Astrocyte of the cerebellum (primary cell): ENCODE measurements around the gene BRF1.

Experiments
- DNase-seq: peaks from one replicate; pipeline ENCODE4 v3.0.0-alpha.2; 2011; ENCODE audit warnings: low read depth
- H3K4me3 ChIP-seq: 2 replicates; pipeline ENCODE4 v1.5.1; 2011; ENCODE audit warnings: mild to moderate bottlenecking, low read depth, low read length, moderate library complexity
- CTCF ChIP-seq: IDR thresholded peaks from 2 replicates; pipeline ENCODE4 v1.5.1; 2012; ENCODE audit warnings: low read length, low read depth, moderate library complexity, mild to moderate bottlenecking; ENCODE audit errors: missing control alignments
- in situ Hi-C: cut with HindIII; loops from 2 replicates; pipeline ENCODE4 v1.10.0; 2017; ENCODE audit warnings: low sequenced_read_pairs

BRF1 gene

GRCh38 chr14:105217774-105218173, 83.0 kb downstream of the BRF1 start:
- DNase-seq, result no peak
- no peak for TF ChIP-seq CTCF
- H3K4me3 ChIP-seq, result no peak overlapping the region
- in situ Hi-C loops, result no loop called here

GRCh38 chr14:105216490-105217247, 84.1 kb downstream of the BRF1 start:
- TF ChIP-seq CTCF, result no peak
- H3K4me3 ChIP-seq, result no peak overlapping the region
- DNase-seq, result no peak
- in situ Hi-C loops, result no loop called here

- in situ Hi-C loops, result no loop called here
- H3K4me3 ChIP-seq, result no peak overlapping the region
- no peak for TF ChIP-seq CTCF
- no peak for DNase-seq
Measured at GRCh38 chr14:105215602-105216001, 85.2 kb downstream of the BRF1 start.

GRCh38 chr14:105214324-105214915, 86.4 kb downstream of the BRF1 start:
- TF ChIP-seq CTCF, result no peak
- in situ Hi-C loops, result no loop called here
- H3K4me3 ChIP-seq, result no peak overlapping the region
- DNase-seq, result no peak

- no peak overlapping the region for H3K4me3 ChIP-seq
- in situ Hi-C loops, result no loop called here
- DNase-seq, result no peak
- no peak for TF ChIP-seq CTCF
Measured at GRCh38 chr14:105213361-105213760, 87.4 kb downstream of the BRF1 start.

GRCh38 chr14:105212541-105213300, 88.1 kb downstream of the BRF1 start:
- no peak for TF ChIP-seq CTCF
- in situ Hi-C loops, result no loop called here
- DNase-seq, result no peak
- no peak overlapping the region for H3K4me3 ChIP-seq
